ENCODE data around the gene HABP2.

HABP2 gene

DNA sequence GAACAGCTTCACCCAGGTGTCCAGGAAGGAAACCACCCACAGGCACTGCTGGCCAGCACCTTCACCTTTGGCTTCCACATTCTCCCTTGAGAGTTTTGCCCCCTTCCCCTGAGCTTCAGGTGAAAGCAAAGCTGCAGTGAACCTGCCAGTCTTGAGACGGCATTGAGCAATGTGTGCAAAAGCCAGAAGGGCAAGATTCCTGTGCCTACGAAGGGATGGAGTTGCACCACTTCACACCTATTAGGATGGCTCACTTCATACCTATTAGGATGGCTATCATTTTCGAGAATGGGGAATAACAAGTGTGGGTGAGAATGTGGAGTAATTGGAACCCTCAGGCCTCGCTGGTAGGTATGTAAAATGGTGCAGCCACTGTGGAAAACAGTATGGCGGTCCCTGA is 7.2 kb downstream of the HABP2 start:
- DNase-seq: no peak

DNA sequence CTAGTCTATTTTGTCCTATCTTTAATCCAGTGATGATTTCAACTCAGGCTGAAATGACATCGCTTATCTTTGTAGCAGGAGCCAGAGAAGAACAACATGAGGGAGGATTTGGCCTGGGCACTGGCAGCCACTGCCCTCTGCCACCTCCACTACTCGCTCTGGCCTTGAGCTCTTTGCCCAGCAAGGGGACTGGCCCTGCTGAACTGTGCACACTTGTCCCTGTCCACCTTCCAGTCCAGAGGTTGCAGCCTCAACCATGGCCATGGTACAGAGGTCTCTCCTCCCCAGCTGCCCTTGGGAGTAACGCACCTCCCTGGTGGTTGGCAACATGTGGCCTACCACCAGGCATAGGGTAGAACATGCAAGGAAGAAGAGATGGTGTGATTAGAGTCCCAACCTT is 8.4 kb downstream of the HABP2 start:
- DNase-seq: no peak

- DNase-seq: no peak
These were observed 9.2 kb downstream of the HABP2 start for GRCh38 chr10:113562069-113562468.

DNA sequence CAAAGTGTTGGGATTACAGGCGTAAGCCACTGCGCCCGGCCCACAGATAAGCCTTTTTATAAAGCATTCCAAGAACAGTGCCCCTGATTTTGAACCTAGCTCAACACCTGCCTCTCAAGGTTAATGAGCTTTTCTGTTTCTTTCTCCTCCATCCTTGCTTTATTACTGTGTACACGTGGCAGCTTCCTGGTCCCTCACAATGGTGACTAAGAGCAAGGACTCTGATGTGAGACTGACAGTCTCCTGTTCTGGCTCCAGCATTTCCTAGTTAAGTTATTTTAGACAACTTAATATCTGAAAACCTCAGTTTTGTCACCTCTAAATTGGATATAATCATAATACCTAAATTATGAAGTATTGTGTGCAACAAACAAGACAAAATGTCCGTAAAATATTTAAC is 9.9 kb downstream of the HABP2 start:
- DNase-seq: no peak

DNA sequence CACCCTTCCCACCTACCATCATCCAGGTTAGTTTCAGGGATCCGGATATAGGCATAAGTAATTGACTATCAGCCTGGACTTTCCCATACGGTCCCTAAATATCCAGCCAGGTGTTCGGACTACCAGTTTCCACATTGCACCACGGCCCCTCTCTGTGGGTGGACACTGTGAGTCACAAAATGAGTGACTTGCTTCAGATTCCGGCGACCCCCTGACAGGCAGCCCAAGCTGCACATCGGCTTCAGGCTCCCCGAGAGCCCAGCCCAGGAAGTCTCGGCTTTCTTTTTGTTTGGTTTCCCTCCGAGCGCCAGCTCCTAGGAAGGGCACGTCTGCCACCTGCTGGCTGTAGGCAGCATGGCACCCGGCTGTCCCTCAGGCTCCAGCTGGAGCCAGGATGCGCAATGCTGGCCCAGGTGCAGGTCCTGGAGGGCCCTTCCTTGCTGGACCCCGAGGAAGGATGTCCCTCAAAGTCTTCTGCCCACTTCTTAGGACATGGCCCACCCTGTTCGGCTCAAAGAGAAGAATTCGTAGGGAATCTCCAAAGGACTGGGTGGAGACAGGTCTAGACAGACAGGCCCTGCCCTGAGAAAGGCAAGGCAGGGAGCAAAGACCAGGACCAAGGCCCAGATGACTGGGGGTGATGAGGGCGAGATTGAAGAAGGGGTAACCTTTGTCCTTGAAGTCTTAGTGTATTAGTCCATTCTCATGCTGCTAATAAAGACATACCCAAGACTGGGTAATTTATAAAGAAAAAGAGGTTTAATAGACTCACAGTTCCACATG is 10.6 kb downstream of the HABP2 start:
- peak; percentile 20 for DNase-seq

- DNase-seq: no peak
These were observed 12.5 kb downstream of the HABP2 start for GRCh38 chr10:113565364-113565763.

- DNase-seq: no peak
These were observed 14.0 kb downstream of the HABP2 start for GRCh38 chr10:113566888-113567287.

DNA sequence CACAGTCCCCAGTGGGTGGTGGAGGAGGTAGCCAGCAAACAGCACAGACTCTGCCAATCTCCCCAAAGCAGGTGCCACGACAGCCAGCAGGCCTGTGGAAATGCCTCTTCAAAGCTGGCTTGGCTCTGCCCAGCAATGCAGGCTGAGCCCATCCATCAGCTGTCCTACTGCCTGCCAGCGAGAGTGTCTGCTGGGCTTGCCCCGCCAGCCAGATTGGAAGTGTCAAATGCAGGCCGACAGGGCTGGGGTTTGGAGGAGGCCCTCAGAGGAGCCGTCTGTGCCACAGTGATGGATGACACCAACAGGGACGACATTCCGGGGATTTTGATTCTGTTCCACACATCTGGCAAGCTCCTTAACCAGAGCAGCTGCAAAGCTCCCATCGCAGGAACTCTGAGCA is 16.7 kb downstream of the HABP2 start:
- no peak for DNase-seq

DNA sequence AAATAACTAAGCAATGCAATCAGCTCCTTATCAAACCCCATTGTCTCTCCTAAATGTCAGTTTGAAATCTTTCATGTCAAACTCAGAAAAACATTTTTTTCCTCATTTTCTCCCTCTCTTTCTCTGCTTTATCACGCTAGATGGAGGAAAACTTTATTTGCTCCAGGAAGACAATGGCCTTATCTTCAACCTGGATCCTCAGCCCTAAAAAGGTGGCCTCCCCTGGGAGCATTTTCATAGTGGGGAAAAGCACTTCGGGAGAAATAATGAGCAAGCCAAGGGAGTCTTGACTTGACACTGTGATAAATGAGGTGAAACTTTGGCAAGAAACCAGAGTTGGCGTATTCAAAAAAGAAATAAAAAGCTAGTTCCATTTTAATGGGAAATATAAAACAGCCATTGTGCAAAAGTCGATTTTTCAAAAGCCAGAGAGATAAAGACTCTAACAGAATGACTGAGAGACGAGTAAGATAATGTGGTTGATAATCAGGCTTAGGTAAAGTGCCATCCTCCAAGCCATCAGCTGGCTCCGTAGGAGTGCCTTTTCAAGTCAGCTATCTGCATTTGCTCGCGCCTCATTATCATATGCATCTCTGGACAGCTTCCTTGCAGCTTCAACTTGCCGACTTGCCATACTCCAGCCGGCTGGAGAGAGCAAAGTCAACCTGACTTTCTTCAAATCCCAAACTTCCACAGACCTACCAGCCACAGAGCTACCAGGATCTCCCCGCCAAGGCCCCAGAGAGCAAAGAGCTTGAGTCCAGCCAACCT is 19.9 kb downstream of the HABP2 start:
- no peak for DNase-seq

- DNase-seq: no peak
These were observed 20.5 kb downstream of the HABP2 start for GRCh38 chr10:113573368-113573767.

GRCh38 chr10:113576852-113577251 is 24.0 kb downstream of the HABP2 start:
- no peak for DNase-seq

DNA sequence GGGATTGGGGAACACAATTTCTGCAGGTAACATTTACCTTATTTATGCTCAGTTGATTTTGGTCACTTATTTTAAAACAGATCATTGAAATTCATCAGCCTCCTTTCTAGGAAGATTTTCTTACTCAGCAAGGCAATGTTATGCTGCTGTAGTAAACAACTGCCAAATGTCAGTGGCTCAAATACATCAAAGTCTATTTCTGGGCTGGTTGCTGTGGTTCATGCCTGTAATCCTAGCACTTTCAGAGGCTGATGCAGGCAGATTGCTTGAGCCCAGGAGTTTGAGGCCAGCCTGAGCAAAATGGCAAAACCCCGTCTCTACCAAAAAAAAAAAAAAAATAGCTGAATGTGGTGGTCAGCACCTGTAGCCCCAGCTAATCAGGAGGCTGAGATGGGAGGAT is 25.9 kb downstream of the HABP2 start:
- no peak for DNase-seq

DNA sequence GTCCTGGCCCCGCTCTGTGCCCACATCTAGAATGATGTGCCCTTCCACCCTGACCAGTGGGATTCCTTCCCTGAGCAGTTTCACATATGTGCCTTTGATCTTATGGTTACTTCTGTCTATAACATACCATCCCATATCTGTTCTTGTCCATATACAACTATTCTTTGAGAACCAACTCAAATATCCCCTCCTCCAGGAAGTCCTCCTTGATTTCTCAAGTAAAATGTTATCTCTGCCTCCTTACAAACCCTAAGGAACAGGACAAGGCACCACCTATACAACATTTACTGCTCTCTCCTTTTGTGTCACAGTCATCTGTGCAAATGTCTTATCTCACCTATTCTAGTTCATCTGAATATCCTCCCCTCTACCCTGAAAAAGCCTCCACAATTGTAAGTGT is 28.2 kb downstream of the HABP2 start:
- DNase-seq: no peak

- DNase-seq: no peak
These were observed 30.7 kb downstream of the HABP2 start for GRCh38 chr10:113583571-113583970.

DNA sequence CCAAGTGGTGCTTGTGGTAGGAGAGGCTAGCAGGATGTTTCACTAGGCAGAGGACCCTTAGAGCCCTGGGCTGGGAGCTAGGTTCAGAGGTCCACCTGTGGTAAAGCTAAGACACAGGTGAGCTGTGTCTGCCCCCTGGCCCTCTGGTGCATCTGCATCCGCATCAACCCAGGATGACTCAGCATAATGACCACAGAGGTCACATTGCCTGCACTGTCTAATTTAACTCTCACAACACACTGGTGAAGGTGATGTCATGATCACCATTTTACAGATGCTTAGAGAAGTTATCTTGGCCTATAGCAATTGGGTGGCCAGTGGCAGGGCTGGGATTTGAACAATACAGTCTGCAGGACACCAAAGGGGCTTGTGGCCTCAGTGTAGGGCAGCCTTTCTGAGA is 33.1 kb downstream of the HABP2 start:
- DNase-seq: no peak

DNA sequence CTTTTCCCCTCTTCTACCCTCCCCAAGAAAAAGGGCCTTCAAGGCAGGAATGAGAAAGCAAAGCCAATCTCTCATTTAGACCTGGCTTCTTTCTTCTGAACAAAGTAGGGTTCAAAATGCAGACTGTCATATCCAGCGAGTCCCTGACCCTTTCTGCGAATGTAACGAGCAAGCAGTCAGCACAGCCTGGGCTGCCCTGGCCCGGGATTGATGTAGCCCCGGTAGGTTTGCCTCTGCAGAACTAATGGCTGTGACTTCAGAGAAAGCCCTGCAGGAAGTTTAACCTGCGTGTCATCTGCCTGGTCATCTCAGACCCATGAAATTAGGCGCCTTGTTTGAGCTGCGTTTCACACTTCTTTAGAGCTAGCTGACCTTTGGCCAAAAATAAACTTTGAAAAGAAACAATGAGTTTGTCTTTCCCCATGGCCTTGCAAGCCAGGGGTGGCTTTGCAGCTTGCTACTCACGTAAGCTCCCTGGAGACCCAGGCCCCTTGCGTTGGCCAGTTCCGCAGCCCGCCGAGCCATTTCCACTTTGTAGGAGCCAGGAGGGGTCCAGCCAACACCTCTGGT is 36.4 kb downstream of the HABP2 start:
- DNase-seq: no peak

GRCh38 chr10:113590581-113590980 is 37.7 kb downstream of the HABP2 start:
- no peak for DNase-seq

GRCh38 chr10:113592380-113592779 is 39.5 kb downstream of the HABP2 start:
- DNase-seq: no peak

GRCh38 chr10:113594652-113595051 is 41.8 kb downstream of the HABP2 start:
- DNase-seq: no peak

DNA sequence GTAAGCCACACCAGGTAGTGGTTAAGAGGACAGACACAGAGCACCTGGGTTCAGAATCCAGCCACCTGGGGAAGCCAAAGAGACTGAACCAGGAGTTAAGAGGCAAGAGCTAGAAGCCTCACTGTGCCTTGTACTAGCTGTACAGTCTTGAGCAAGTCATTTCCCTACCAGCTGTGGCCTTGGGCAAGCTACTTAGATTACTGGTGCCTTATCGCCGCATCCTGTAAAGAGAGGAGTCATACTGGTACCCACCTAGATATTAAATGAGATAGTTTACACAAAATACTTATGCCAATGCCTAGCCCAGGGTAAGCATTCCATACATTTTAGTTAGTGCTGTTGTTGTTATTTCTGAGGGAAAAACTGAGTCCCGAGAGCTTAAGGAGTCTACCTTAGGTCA is 47.7 kb downstream of the HABP2 start:
- no peak for DNase-seq

DNA sequence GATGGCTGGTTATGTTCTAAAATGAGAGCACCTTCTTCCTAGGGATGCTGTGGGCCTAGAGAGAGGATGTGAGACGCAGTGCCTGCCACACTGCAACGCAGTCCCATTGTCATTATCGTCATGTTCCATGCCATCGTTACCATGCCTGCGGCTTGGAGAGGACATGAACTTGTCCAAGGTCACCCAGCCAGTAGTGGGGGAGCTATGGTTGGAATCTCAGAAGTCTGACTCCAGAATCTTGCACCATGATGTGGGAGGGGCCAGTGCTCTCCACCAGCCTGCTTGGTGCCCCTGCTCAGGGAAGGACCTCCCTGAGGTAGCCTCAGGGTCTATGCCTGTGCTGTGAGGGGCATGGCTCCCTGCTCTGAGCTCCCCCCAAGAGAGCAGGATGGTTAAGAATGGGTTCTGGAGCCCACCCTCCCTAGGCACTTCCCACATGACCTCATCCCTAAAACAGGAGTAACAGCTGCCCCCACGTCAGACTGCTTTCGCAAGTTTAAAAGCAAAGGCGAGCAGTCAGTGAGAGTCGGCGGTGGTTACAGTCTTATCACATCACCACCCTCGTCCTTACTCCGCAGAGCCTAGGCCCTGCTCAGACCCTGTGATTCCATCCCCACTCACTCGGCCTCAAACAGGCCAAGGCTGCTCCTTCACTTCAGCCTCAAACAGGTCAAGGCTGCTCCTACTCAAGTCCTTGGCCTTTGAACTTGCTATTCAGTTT is 50.4 kb downstream of the HABP2 start:
- no peak for DNase-seq

GRCh38 chr10:113604572-113604971 is 51.7 kb downstream of the HABP2 start:
- no peak for DNase-seq

DNA sequence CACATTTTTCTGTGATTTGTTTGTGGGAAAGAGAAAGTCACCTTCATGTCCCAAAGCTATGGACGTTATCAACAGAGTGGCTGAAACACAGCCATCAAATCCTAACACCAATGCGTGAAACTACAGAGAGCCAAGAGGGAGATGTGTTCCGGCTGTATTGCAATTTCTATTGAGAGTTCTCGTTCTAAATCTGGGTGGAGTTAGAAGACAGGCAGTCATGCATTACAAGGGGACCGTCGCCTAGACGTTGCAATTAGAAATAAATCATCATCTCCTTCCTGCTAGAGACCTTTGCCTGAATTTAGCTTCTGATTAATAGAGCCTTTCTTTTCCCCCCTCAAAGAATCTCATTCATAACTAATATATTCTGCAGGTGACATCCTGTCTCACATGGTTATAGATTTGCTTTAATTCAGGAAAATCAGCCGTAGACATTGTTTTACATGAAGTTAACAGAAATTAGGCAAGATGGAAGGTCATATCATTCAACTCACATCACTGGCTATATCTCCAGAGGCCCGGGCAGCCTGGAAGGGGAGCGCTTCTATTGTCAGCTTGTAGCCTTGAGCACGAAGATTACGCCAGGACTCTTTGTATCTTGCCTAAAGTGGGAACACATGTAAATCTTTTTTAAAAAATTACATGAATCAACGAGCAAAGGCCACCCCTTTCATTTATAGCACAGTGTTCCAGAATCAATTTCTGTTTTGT is 52.6 kb downstream of the HABP2 start:
- DNase-seq: no peak

Measured in NCI-H524 treated with DMSO at 0.1 percent for 48 hours (cell line).